ENCODE data around the gene FSCN2.

DNA sequence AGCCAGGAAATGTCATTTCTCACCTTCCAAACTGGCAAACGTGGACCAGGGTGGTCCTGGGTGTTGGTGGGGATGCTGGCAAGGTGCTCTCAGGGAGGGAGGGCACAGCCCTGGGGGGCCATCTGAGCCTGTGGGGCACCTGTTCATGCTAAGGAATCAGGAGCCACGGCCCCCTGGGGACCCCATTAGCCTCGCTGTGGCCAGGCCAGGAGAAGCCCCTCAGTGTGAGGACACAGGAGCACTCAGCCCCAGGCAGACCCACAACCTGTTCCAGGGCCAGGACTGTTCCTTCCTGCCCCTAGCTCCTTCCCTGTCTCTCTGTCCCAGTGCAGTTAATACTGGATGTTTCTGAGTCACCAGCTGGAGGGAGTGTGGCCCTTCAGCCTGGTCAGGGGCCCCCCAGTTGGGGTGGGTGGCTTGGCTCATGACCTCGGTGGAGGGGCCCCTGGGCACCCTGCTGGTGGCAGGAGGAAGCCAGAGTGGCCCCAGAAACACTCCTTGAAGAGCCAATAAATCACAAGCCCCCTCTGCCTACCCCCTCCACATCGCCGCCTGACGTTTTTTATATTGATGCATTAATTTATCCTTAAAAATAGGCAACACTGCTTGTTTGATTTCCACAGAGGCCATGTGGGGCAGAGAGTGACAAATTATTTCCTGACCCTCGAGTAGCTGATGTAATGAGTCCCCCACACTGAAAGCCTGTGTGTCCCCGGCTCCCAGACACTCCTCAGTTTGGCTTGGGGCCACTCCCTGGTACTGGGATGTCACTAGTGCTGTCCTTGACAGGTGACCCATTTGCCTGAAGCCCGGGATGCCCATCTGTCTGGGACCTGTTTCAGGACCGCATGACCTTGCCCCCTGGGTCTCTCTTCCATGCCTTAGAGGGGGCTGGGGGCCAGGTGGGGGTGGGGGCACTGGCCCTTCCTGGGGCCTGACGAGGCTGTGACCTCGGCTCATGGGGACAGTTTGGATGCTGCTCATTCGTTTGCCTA, 37.9 kb upstream of the FSCN2 start:
- TF ChIP-seq, protein P1, sequence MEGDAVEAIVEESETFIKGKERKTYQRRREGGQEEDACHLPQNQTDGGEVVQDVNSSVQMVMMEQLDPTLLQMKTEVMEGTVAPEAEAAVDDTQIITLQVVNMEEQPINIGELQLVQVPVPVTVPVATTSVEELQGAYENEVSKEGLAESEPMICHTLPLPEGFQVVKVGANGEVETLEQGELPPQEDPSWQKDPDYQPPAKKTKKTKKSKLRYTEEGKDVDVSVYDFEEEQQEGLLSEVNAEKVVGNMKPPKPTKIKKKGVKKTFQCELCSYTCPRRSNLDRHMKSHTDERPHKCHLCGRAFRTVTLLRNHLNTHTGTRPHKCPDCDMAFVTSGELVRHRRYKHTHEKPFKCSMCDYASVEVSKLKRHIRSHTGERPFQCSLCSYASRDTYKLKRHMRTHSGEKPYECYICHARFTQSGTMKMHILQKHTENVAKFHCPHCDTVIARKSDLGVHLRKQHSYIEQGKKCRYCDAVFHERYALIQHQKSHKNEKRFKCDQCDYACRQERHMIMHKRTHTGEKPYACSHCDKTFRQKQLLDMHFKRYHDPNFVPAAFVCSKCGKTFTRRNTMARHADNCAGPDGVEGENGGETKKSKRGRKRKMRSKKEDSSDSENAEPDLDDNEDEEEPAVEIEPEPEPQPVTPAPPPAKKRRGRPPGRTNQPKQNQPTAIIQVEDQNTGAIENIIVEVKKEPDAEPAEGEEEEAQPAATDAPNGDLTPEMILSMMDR (IDR thresholded peaks at IDR 0.05; ENCODE audit: low read length) = no peak
- TF ChIP-seq EZH2 (IDR thresholded peaks at IDR 0.05; ENCODE audit: borderline replicate concordance, low read length) = no peak
